Esophagus muscularis mucosa (tissue), 4 donors: ENCODE data around the gene ZNF407. TPM values are rescaled to one million over a fixed set of nuclear protein-coding genes. Genes with fewer than 3 reads are reported as not detected.

Experiments
- DNase-seq: peaks from one replicate; pipeline ENCODE4 v3.0.0-alpha.2; 2017; ENCODE audit errors: extremely low spot score
- H3K27ac ChIP-seq, 4 donors: fragments of 200-600 bp; sonication (generic); replicated peaks in 1 of 4; 1 replicate in 3 of 4; 2 replicates in 1 of 4; pipeline ENCODE4 v1.5.1; 2016 to 2019; ENCODE audit warnings: mild to moderate bottlenecking in 1 of 4
- H3K27me3 ChIP-seq, 4 donors: fragments of 200-600 bp; sonication (generic); one replicate each; pipeline versions ENCODE4 v1.5.1 to v1.6.0; 2016 to 2019
- H3K36me3 ChIP-seq, 4 donors: fragments of 200-600 bp; sonication (generic); one replicate each; pipeline ENCODE4 v1.5.1; 2016 to 2019
- H3K4me1 ChIP-seq, 4 donors: fragments of 200-600 bp; sonication (generic); one replicate each; pipeline ENCODE4 v1.5.1; 2016 to 2019
- H3K4me3 ChIP-seq, 4 donors: fragments of 200-600 bp; sonication (generic); 1 replicate in 2 of 4; 2 replicates in 2 of 4; pipeline ENCODE4 v1.5.1; 2016 to 2019; ENCODE audit warnings: mild to moderate bottlenecking in 4 of 4, moderate library complexity in 1 of 4
- H3K9me3 ChIP-seq, 4 donors: fragments of 200-600 bp; sonication (generic); 1 replicate in 3 of 4; 2 replicates in 1 of 4; pipeline ENCODE4 v1.5.1; 2016 to 2019
- CTCF ChIP-seq, 3 experiments: fragments of 200-600 bp in 2 of 3; fragments of 450-650 bp in 1 of 3; sonication (generic) in 2 of 3; IDR thresholded peaks; one replicate each; pipeline ENCODE4 v1.5.1; 2017 to 2019; ENCODE audit warnings: antibody characterized with exemption in 3 of 3, mild to moderate bottlenecking in 2 of 3, moderate library complexity in 1 of 3
- EP300 ChIP-seq: sonication (generic); formaldehyde crosslinking; IDR thresholded peaks from one replicate; pipeline ENCODE4 v1.6.1; 2017; ENCODE audit warnings: antibody characterized with exemption
- POLR2A ChIP-seq: fragments of 450-650 bp; IDR thresholded peaks from one replicate; pipeline ENCODE4 v1.6.1; 2017; ENCODE audit warnings: antibody characterized with exemption, moderate library complexity, mild to moderate bottlenecking, low read depth
- POLR2AphosphoS5 ChIP-seq, 2 donors: sonication (generic); formaldehyde crosslinking; IDR thresholded peaks; one replicate each; pipeline ENCODE4 v1.6.1; 2017; ENCODE audit warnings: antibody characterized with exemption in 2 of 2
- WGBS: methylation state at CpG from one replicate; pipeline ENCODE4 v1.1.5; 2018; 5-methylcytosine and 5-hydroxymethylcytosine counted together
- intact Hi-C: fragments of 100-400 bp; cut with DNase I; formaldehyde crosslinking; loops from one replicate; pipeline ENCODE4 v1.15.1; 2023
- total RNA-seq, 4 donors: library from RNA; depleted of rRNA; stranded (reverse); fragments of >200 nt; gene quantifications; one replicate each; pipeline versions ENCODE4 v1.1.0 to v1.2.1, GENCODE V29; 2016

Gene ZNF407
- total RNA-seq, 4 donors from 2014 or later = 13.9 to 19.1 (median 17.2) TPM

- Histone ChIP-seq H3K27ac (no peak overlapping the region), H3K27me3 (no peaks in the 10 kb centered on the region), H3K36me3 (no peaks in the 10 kb centered on the region), H3K9me3 (no peaks in the 10 kb centered on the region), H3K4me3 (no peak overlapping the region), H3K4me1 (no peaks in the 10 kb centered on the region)
- WGBS = 88% methylated on average over 5 of the region's 5 CpGs
- DNase-seq = no peak
- intact Hi-C loops = no loop called here
- TF ChIP-seq POLR2A (no peak), CTCF (IDR thresholded peaks at IDR 0.05) (no peak), EP300 (no peak), POLR2AphosphoS5 (IDR thresholded peaks at IDR 0.05) (no peak)
These were observed 145.0 kb downstream of the ZNF407 start for GRCh38 chr18:74742573-74743243.

GRCh38 chr18:74745633-74746403, 148.1 kb downstream of the ZNF407 start:
- Histone ChIP-seq H3K9me3 (no peaks in the 10 kb centered on the region), H3K27ac (no peak overlapping the region), H3K4me3 (no peak overlapping the region), H3K36me3 (no peaks in the 10 kb centered on the region), H3K27me3 (no peaks in the 10 kb centered on the region), H3K4me1 (no peaks in the 10 kb centered on the region)
- no peak for DNase-seq
- TF ChIP-seq EP300 = no peak
- WGBS = 88% methylated on average over 10 of the region's 10 CpGs
- intact Hi-C loops = no loop called here

GRCh38 chr18:74748809-74749208, 151.1 kb downstream of the ZNF407 start:
- Histone ChIP-seq H3K4me3 (no peak overlapping the region), H3K9me3 (no peaks in the 10 kb centered on the region), H3K4me1 (no peaks in the 10 kb centered on the region), H3K27me3 (no peaks in the 10 kb centered on the region), H3K27ac (no peak overlapping the region), H3K36me3 (no peaks in the 10 kb centered on the region)
- DNase-seq = no peak
- intact Hi-C loops = no loop called here
- WGBS = 85% methylated on average over 4 of the region's 4 CpGs
- no peak for TF ChIP-seq EP300
- TF ChIP-seq CTCF (IDR thresholded peaks at IDR 0.05) = no peak
- no peak for TF ChIP-seq POLR2A
- no peak for TF ChIP-seq POLR2AphosphoS5 (IDR thresholded peaks at IDR 0.05)

- H3K9me3 ChIP-seq = peaks cover 0 to 12% (median 0%) of the 10 kb centered on the region in 4 donors
- no peaks in the 10 kb centered on the region for H3K36me3 ChIP-seq
- WGBS = 100% methylated on average over 1 of the region's 1 CpG
- no peak for DNase-seq
- H3K27me3 ChIP-seq = no peaks in the 10 kb centered on the region
- H3K27ac ChIP-seq = no peak overlapping the region
- no peaks in the 10 kb centered on the region for H3K4me1 ChIP-seq
- TF ChIP-seq EP300 (no peak), CTCF (IDR thresholded peaks at IDR 0.05) (no peak), POLR2AphosphoS5 (IDR thresholded peaks at IDR 0.05) (no peak), POLR2A (no peak)
- H3K4me3 ChIP-seq = no peak overlapping the region
- intact Hi-C loops = no loop called here
These were observed 161.3 kb downstream of the ZNF407 start for GRCh38 chr18:74758995-74759394.

GRCh38 chr18:74760026-74760425, 162.4 kb downstream of the ZNF407 start:
- no peak for DNase-seq
- intact Hi-C loops = no loop called here
- H3K27me3 ChIP-seq = no peaks in the 10 kb centered on the region
- H3K4me3 ChIP-seq = no peak overlapping the region
- peaks cover 0 to 12% (median 0%) of the 10 kb centered on the region in 4 donors for H3K9me3 ChIP-seq
- TF ChIP-seq EP300 (no peak), POLR2AphosphoS5 (IDR thresholded peaks at IDR 0.05) (no peak), CTCF (IDR thresholded peaks at IDR 0.05) (no peak), POLR2A (no peak)
- H3K27ac ChIP-seq = no peak overlapping the region
- WGBS = 98% methylated on average over 3 of the region's 3 CpGs
- H3K36me3 ChIP-seq = no peaks in the 10 kb centered on the region
- no peaks in the 10 kb centered on the region for H3K4me1 ChIP-seq
